RWPE1 (cell line): ENCODE measurements around the gene PLCB2.

Experiments
- CTCF ChIA-PET: fragments of 350-600 bp; sonication (Branson Sonifier 250); formaldehyde crosslinking; extraction: SDS; loops from one replicate; lab custom pipeline; 2021; lab: Yijun Ruan, JAX
- POLR2A ChIA-PET: fragments of 400-600 bp; formaldehyde crosslinking; extraction: SDS; loops from one replicate; lab custom pipeline; 2020; ENCODE audit warnings: antibody characterized with exemption; ENCODE audit not compliant: low non-redundant PET; lab: Yijun Ruan, JAX
- DNase-seq: peaks from one replicate; pipeline ENCODE4 v3.0.0; 2012; ENCODE audit warnings: low spot score
- H3K27ac ChIP-seq: fragments of 450-650 bp; 2 replicates; pipeline ENCODE4 v1.5.1; 2017
- TF ChIP-seq, protein P1 (sequence below): fragments of 450-650 bp; conservative IDR thresholded peaks from 2 replicates; pipeline ENCODE4 v1.5.1; 2017; ENCODE audit warnings: low read depth, mild to moderate bottlenecking

The PLCB2 gene

DNA sequence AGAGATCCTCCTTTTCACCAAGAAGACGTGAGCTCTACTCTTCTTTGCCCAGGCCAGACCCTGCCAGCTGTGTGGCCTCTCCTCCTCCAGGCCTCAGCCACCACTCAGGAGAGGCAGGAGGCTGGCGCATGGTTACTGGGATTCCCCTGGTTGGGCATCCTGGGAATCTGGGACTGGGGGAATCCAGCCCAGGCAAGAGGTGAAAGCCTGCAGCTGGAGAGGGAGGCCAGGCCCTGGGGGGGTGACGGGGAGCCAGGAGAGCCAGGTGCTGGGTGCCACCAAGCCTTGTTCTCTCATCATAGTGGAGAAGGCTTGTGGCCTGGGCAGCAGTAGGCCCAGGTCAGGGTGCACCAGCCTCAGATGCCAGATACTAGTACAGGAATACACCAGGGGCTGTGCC, 26.8 kb upstream of the PLCB2 start:
- TF ChIP-seq, protein P1, sequence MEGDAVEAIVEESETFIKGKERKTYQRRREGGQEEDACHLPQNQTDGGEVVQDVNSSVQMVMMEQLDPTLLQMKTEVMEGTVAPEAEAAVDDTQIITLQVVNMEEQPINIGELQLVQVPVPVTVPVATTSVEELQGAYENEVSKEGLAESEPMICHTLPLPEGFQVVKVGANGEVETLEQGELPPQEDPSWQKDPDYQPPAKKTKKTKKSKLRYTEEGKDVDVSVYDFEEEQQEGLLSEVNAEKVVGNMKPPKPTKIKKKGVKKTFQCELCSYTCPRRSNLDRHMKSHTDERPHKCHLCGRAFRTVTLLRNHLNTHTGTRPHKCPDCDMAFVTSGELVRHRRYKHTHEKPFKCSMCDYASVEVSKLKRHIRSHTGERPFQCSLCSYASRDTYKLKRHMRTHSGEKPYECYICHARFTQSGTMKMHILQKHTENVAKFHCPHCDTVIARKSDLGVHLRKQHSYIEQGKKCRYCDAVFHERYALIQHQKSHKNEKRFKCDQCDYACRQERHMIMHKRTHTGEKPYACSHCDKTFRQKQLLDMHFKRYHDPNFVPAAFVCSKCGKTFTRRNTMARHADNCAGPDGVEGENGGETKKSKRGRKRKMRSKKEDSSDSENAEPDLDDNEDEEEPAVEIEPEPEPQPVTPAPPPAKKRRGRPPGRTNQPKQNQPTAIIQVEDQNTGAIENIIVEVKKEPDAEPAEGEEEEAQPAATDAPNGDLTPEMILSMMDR: no peak
- CTCF ChIA-PET: interaction anchor here (0.9 kb wide), 1 partner anchor 10 kb away, joined by 3 read pairs; no protein-coding TSS in a partner anchor
- DNase-seq: no peak
- POLR2A ChIA-PET: no interaction called here
- H3K27ac ChIP-seq: peak overlapping the region; percentile 99

DNA sequence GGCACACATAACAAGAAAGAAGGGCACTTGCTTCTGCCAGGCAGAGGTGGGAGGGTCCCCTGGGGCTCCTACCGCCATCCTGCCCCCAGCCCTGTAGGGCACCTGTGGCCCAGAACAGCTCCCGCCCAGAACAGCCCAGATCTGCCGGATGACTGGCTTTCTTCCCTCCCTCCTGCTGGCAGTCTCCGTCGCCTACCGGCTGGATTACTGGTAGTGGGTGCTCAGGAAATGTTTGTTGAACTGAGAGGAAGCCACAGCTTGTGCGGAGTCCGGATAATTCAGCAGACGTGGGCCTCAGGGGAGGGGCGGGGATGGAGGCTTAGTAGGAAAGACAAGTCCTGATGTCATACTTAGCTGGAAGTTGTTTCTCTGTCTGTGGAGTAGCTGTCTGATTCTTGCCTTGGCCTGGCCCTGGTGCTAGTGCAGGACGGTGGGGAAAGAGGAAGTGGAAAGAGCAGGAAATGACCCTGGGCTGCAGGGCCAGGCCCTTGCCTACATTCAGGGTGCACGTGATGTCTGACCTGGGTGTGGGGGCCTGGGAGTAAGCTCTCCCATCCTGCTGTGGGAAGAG, 26.3 kb upstream of the PLCB2 start:
- POLR2A ChIA-PET: no interaction called here
- TF ChIP-seq, protein P1: no peak
- CTCF ChIA-PET: interaction anchor here (0.6 to 0.9 kb wide), 2 partner anchors 10 to 118 kb away, joined by 3 to 4 read pairs; no protein-coding TSS in a partner anchor
- peak overlapping the region; percentile 99 for H3K27ac ChIP-seq
- no peak for DNase-seq

DNA sequence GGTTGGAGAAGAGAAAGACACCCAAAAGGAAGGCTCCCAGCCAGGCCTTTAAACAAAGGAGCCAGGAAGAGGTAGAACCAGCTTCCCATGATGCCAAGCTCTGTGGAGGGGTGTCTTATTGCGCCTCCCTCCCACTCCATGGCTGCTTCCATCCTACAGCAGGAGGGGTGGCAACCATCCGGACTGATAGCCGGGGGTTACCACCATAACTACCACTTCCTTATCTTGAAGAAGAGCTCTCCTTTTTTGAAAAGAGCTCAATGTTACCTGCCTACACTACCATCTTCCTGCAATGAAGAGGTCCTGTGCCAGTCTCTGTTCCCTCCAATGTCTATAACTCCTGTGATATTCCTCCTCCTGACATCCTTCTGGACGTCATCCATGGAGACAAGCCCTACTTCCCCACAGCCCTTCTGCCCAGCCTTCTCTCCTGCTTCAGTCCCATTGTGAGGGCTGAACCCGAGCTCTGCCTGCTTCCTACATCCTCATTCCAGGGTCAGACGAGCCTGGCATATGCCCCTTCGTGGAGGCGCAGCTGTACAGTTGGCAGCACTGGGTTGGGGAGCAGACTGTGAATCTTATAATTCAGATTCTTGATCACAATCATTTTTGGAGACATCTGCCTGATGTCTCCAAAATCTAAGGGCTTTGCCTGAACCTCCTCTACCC, 24.5 kb upstream of the PLCB2 start:
- DNase-seq: no peak
- ChIA-PET POLR2A (no interaction called here), CTCF (interaction anchor here (0.7 to 1.3 kb wide), 2 partner anchors 11 to 35 kb away, joined by 3 to 7 read pairs; no protein-coding TSS in a partner anchor)
- peak overlapping the region; percentile 99 for H3K27ac ChIP-seq
- TF ChIP-seq, protein P1: no peak

DNA sequence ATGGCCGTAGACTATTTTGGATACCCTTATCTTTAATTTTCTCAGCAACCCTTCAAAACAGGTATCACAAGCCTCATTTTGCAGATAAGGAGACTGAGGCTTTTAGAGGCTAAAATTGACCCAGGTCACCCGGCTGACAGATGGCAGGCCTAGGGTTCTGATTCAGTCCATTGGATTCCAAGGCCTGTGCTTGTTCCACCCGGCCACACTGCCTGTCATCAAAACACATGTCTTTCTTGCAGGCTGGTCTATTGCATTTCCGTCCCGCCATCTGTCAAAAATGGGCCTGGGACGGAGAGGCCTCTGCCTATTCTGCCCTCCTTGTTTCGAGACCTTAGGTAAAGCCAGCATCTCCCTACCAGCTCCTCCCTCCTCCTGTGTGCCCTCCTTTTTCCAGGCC, 23.9 kb upstream of the PLCB2 start:
- H3K27ac ChIP-seq: peak overlapping the region; percentile 99
- DNase-seq: no peak
- CTCF ChIA-PET: interaction anchor here (1.3 kb wide), 1 partner anchor 11 kb away, joined by 7 read pairs; no protein-coding TSS in a partner anchor
- POLR2A ChIA-PET: no interaction called here
- TF ChIP-seq, protein P1: no peak

DNA sequence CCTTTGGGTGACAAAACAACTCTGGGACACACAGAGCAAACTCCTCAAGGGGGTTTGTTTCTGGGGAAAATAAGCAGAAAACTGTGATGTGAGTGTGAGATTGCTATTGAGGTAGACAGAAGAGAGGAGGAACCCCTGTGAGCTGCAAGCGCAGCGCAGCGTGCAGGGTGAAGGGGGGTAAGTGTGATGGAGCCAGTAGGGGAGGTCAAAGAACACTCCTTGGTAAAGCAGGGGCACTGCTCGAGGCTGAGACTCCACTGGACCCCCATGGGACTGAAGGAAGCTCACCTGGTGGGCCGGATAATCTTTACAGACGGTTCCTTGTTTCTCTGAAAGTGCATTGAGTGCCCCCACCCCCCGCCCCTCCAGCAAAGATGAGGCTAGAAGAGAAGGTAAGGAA, 23.3 kb upstream of the PLCB2 start:
- CTCF ChIA-PET: no interaction called here

DNA sequence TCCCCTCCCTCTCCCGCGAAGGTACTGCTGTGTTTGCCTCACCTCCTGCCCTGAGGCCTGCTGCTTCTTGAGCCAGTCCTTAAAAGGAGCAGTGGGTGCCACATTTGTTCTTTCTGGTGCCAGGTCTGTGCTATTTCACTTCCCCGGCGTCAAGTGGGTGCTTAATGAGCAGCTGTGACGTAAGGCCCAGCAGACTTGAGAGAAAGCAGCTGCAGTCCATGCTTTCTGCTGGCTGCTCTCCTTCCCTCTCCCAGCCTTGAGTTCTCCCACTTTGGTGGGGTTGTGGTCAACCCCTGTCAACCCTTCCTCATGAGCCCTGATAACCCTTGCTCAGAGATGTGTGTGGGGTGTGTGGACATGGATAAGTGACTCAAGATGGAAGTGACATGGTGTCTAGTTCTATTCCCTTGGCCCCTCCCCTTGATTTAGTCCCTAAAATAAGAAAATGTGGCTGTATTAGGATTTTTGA, 22.7 kb upstream of the PLCB2 start:
- DNase-seq: no peak
- POLR2A ChIA-PET: interaction anchor here (0.6 kb wide), 1 partner anchor 271 kb away, joined by 4 read pairs; no protein-coding TSS in a partner anchor
- H3K27ac ChIP-seq: peak overlapping the region; percentile 32
- TF ChIP-seq, protein P1: no peak
- CTCF ChIA-PET: no interaction called here

More for the DNA sequence above, 23.3 kb upstream of the PLCB2 start:
- H3K27ac ChIP-seq: peak overlapping the region; percentile 32; the same call in 1 of the 2 replicates
- DNase-seq: no peak
- TF ChIP-seq, protein P1: no peak
- POLR2A ChIA-PET: interaction anchor here (0.6 kb wide), 1 partner anchor 272 kb away, joined by 4 read pairs; no protein-coding TSS in a partner anchor
